Chondrocyte (in vitro differentiated cells): ENCODE results near the gene KDSR. TPM values are rescaled to one million over a fixed set of nuclear protein-coding genes. Genes with fewer than 3 reads are reported as not detected.
"Not testable (repeated sequence)": the region's sequence is repeated elsewhere in the genome, so short reads cannot be mapped to it uniquely, and the experiment has no call there.

Experiments used
- DNase-seq: peaks from one replicate; pipeline ENCODE4 v3.0.0; 2021; ENCODE audit warnings: mixed read lengths, low spot score
- H3K27ac Mint-ChIP-seq: one replicate; pipeline ENCODE4 v1.8.0; 2021; ENCODE audit warnings: mild to moderate bottlenecking, moderate library complexity, mixed read lengths; ENCODE audit not compliant: unreplicated experiment
- H3K27me3 Mint-ChIP-seq: 2 replicates; pipeline ENCODE4 v1.8.0; 2021; ENCODE audit warnings: low read depth, mixed read lengths
- H3K36me3 Mint-ChIP-seq: 2 replicates; pipeline ENCODE4 v1.8.0; 2021; ENCODE audit warnings: low read depth, mixed read lengths
- H3K4me1 Mint-ChIP-seq: 2 replicates; pipeline ENCODE4 v1.8.0; 2021; ENCODE audit warnings: low read depth, mild to moderate bottlenecking, mixed read lengths
- H3K4me3 Mint-ChIP-seq: one replicate; pipeline ENCODE4 v1.8.0; 2021; ENCODE audit warnings: mild to moderate bottlenecking, moderate library complexity, mixed read lengths; ENCODE audit not compliant: unreplicated experiment
- H3K9me3 Mint-ChIP-seq: 2 replicates; pipeline ENCODE4 v1.8.0; 2021; ENCODE audit warnings: low read depth, mixed read lengths
- CTCF ChIP-seq: fragments of 200-600 bp; sonication (generic); IDR thresholded peaks from 2 replicates; pipeline ENCODE4 v1.5.0; 2021; ENCODE audit warnings: antibody characterized with exemption, mild to moderate bottlenecking, moderate library complexity
- total RNA-seq: library from RNA; stranded (reverse); gene quantifications from 3 replicates; pipeline ENCODE4 v1.2.1, GENCODE V29; 2021

Gene KDSR
- total RNA-seq, 1 donor from 2014 or later, result 64.2 TPM

GRCh38 chr18:63366213-63367052 lies 573 bp downstream of the KDSR start:
- DNase-seq, result no peak
- peak overlapping the region; percentile 82 for H3K27ac Mint-ChIP-seq
- H3K4me3 Mint-ChIP-seq, result peak overlapping the region; percentile 84

GRCh38 chr18:63365876-63366212 lies 1.2 kb downstream of the KDSR start:
- TF ChIP-seq CTCF, result no peak
- no peaks in the 10 kb centered on the region for H3K9me3 Mint-ChIP-seq
- H3K4me1 Mint-ChIP-seq, result peaks cover 35% of the 10 kb centered on the region
- H3K4me3 Mint-ChIP-seq, result peak overlapping the region; percentile 84
- H3K27me3 Mint-ChIP-seq, result no peaks in the 10 kb centered on the region
- peak overlapping the region; percentile 82 for H3K27ac Mint-ChIP-seq
- H3K36me3 Mint-ChIP-seq, result peaks cover 4% of the 10 kb centered on the region
- DNase-seq, result no peak

More at GRCh38 chr18:63366213-63367052, 573 bp downstream of the KDSR start:
- no peak for TF ChIP-seq CTCF
- Mint-ChIP-seq H3K27me3 (no peaks in the 10 kb centered on the region), H3K9me3 (no peaks in the 10 kb centered on the region), H3K4me1 (peaks cover 35% of the 10 kb centered on the region), H3K36me3 (peaks cover 4% of the 10 kb centered on the region)

GRCh38 chr18:63363951-63364350 lies 3.1 kb downstream of the KDSR start:
- Mint-ChIP-seq H3K27me3 (no peaks in the 10 kb centered on the region), H3K4me1 (peaks cover 35% of the 10 kb centered on the region), H3K27ac (no peak overlapping the region), H3K36me3 (peaks cover 7% of the 10 kb centered on the region), H3K4me3 (no peak overlapping the region), H3K9me3 (no peaks in the 10 kb centered on the region)
- TF ChIP-seq CTCF, result no peak
- no peak for DNase-seq

GRCh38 chr18:63363420-63363819 lies 3.6 kb downstream of the KDSR start:
- not testable (repeated sequence) for H3K27me3 Mint-ChIP-seq, H3K4me3 Mint-ChIP-seq, DNase-seq, H3K27ac Mint-ChIP-seq, H3K9me3 Mint-ChIP-seq, H3K36me3 Mint-ChIP-seq
- peaks cover 30% of the 10 kb centered on the region for H3K4me1 Mint-ChIP-seq

GRCh38 chr18:63356272-63356896 lies 10.6 kb downstream of the KDSR start:
- Mint-ChIP-seq H3K36me3 (peaks cover 22% of the 10 kb centered on the region), H3K9me3 (no peaks in the 10 kb centered on the region), H3K27ac (peak overlapping the region; percentile 9), H3K27me3 (no peaks in the 10 kb centered on the region), H3K4me3 (no peak overlapping the region), H3K4me1 (peaks cover 3% of the 10 kb centered on the region)
- DNase-seq, result no peak
- no peak for TF ChIP-seq CTCF
